SK-N-SH (cell line): ENCODE measurements around the gene ENDOG.
"Not testable (repeated sequence)": the region's sequence is repeated elsewhere in the genome, so short reads cannot be mapped to it uniquely, and the experiment has no call there.

Source experiments
- CTCF ChIP-seq: fragments of 200-600 bp; sonication (generic); IDR thresholded peaks from 2 replicates; pipeline ENCODE4 v1.6.1; 2017; ENCODE audit warnings: antibody characterized with exemption, mild to moderate bottlenecking, moderate library complexity
- EZH2phosphoT487 ChIP-seq: fragments of 200-600 bp; sonication (generic); IDR thresholded peaks from 2 replicates; pipeline ENCODE4 v1.6.1; 2017; ENCODE audit warnings: low read depth, mixed run types, mild to moderate bottlenecking, antibody characterized with exemption, moderate library complexity, borderline replicate concordance
- GABPA ChIP-seq: IDR thresholded peaks from 2 replicates; pipeline ENCODE4 v1.4.0; 2012; ENCODE audit warnings: low read depth, mild to moderate bottlenecking
- POLR2AphosphoS5 ChIP-seq: IDR thresholded peaks from 2 replicates; pipeline ENCODE4 v1.6.1; 2012; ENCODE audit warnings: low read depth, low read length
- RAD21 ChIP-seq: IDR thresholded peaks from 2 replicates; pipeline ENCODE4 v1.6.1; 2012; ENCODE audit warnings: mild to moderate bottlenecking, low read length
- YY1 ChIP-seq: IDR thresholded peaks from 2 replicates; pipeline ENCODE4 v1.4.0; 2012; ENCODE audit warnings: low read depth, mild to moderate bottlenecking

- TF ChIP-seq CTCF, EZH2phosphoT487, YY1, POLR2AphosphoS5, RAD21, GABPA: not testable (repeated sequence)
Measured at GRCh38 chr9:128794961-128795360, 23.3 kb upstream of the ENDOG start.
